ENCODE data around the gene DBNDD1.

DNA sequence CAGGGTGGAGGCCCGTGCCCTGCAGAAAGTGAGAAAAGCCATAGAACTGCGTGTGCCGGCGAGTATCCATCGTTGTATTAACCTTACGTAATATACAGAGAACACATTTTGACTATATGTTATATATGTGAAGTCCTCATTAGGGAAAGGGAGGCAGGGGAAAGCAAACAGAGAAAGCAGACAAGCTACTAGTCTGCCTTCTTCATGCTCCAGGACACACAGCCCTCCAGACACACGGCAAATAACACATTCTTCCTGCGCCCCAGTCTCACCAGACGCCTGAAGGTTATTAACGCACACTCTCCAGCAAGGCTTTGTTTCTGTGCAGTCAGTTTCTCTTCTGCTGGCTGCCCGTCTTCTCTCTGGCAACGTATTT, 29.1 kb upstream of the DBNDD1 start:
- TF ChIP-seq, protein P1, sequence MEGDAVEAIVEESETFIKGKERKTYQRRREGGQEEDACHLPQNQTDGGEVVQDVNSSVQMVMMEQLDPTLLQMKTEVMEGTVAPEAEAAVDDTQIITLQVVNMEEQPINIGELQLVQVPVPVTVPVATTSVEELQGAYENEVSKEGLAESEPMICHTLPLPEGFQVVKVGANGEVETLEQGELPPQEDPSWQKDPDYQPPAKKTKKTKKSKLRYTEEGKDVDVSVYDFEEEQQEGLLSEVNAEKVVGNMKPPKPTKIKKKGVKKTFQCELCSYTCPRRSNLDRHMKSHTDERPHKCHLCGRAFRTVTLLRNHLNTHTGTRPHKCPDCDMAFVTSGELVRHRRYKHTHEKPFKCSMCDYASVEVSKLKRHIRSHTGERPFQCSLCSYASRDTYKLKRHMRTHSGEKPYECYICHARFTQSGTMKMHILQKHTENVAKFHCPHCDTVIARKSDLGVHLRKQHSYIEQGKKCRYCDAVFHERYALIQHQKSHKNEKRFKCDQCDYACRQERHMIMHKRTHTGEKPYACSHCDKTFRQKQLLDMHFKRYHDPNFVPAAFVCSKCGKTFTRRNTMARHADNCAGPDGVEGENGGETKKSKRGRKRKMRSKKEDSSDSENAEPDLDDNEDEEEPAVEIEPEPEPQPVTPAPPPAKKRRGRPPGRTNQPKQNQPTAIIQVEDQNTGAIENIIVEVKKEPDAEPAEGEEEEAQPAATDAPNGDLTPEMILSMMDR (IDR thresholded peaks at IDR 0.05; ENCODE audit: low read depth, low read length, missing input control): no peak
- TF ChIP-seq ZBTB33 (IDR thresholded peaks at IDR 0.05): no peak
- TF ChIP-seq, protein P2, sequence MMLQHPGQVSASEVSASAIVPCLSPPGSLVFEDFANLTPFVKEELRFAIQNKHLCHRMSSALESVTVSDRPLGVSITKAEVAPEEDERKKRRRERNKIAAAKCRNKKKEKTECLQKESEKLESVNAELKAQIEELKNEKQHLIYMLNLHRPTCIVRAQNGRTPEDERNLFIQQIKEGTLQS (IDR thresholded peaks at IDR 0.05): no peak
